BLaER1 treated with 17β-estradiol and CSF1 and Interleukin-3, amounts not matched to agents 10 nM and 100 nM (cell line): Measurements from ENCODE around the gene OR10A3.

Source experiments
- H3K27ac ChIP-seq, 11 experiments: shearing (Covaris generic); formaldehyde crosslinking; 2 replicates each; pipeline ENCODE4 v1.8.1; 2022
- H3K27me3 ChIP-seq, 11 experiments: shearing (Covaris generic); formaldehyde crosslinking; 2 replicates each; pipeline ENCODE4 v1.8.1; 2022
- H3K36me3 ChIP-seq, 11 experiments: shearing (Covaris generic); formaldehyde crosslinking; 2 replicates each; pipeline ENCODE4 v1.8.1; 2022
- H3K4me1 ChIP-seq, 10 experiments: shearing (Covaris generic); formaldehyde crosslinking; 2 replicates each; pipeline ENCODE4 v1.8.1; 2022
- H3K4me2 ChIP-seq, 11 experiments: shearing (Covaris generic); formaldehyde crosslinking; 2 replicates each; pipeline ENCODE4 v1.8.1; 2022
- H3K4me3 ChIP-seq, 10 experiments: shearing (Covaris generic); formaldehyde crosslinking; 2 replicates each; pipeline ENCODE4 v1.8.1; 2022
- H3K9ac ChIP-seq, 11 experiments: shearing (Covaris generic); formaldehyde crosslinking; 2 replicates each; pipeline ENCODE4 v1.8.1; 2022
- H3K9me3 ChIP-seq, 11 experiments: shearing (Covaris generic); formaldehyde crosslinking; replicated peaks in 1 of 11; 2 replicates each; pipeline ENCODE4 v1.8.1; 2022
- H4K20me1 ChIP-seq, 11 experiments: shearing (Covaris generic); formaldehyde crosslinking; 2 replicates each; pipeline ENCODE4 v1.8.1; 2022
- Cebpa-rat ChIP-seq, 11 experiments: shearing (Covaris generic); IDR thresholded peaks; 2 replicates each; pipeline ENCODE4 v1.8.1; 2022

OR10A3 gene

DNA sequence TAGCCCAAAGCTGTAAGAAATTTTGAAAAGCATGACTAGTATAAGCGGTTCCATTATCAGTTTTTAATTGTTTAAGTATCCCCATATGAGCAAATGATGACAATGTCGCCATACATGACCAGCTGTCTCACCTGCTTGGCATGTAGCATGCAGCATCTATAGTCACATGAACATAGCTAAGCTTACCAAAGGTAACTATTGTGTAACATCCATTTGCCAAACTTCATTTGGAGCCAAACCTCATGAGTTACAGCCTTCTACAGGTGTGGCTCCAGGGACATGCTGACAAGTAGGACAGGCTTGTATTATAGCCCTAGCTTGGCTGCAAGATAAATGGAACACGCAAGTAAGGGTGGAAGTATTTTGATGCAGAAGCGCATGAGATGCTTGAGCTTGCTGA lies 40.8 kb downstream of the OR10A3 start:
- Histone ChIP-seq H3K27ac (no peak overlapping the region), H3K4me3 (no peak overlapping the region), H4K20me1 (no peaks in the 10 kb centered on the region), H3K27me3 (no peaks in the 10 kb centered on the region), H3K4me2 (no peak overlapping the region), H3K4me1 (no peaks in the 10 kb centered on the region), H3K36me3 (no peaks in the 10 kb centered on the region), H3K9me3 (peaks cover 21 to 48% (median 35%) of the 10 kb centered on the region in 11 experiments), H3K9ac (no peak overlapping the region)
- 0 out of 22 replicates have a peak, but pooled peaks of 1 of the 11 experiments have one; percentile 31 for TF ChIP-seq Cebpa-rat (IDR thresholded peaks at IDR 0.05)

GRCh38 chr11:7899418-7899817 lies 42.1 kb downstream of the OR10A3 start:
- Histone ChIP-seq H4K20me1 (no peaks in the 10 kb centered on the region), H3K27ac (no peak overlapping the region), H3K4me2 (no peak overlapping the region), H3K36me3 (no peaks in the 10 kb centered on the region), H3K4me1 (peaks cover 0 to under 1% (median 0%) of the 10 kb centered on the region in 10 experiments; a peak in 1 of 20 replicates), H3K4me3 (no peak overlapping the region), H3K9me3 (peaks cover 22 to 60% (median 45%) of the 10 kb centered on the region in 11 experiments), H3K27me3 (no peaks in the 10 kb centered on the region), H3K9ac (no peak overlapping the region)
- TF ChIP-seq Cebpa-rat (IDR thresholded peaks at IDR 0.05), result no peak

- no peak for TF ChIP-seq Cebpa-rat (IDR thresholded peaks at IDR 0.05)
- H3K36me3 ChIP-seq, result no peaks in the 10 kb centered on the region
- H4K20me1 ChIP-seq, result no peaks in the 10 kb centered on the region
- no peak overlapping the region for H3K9ac ChIP-seq
- no peak overlapping the region for H3K4me3 ChIP-seq
- no peak overlapping the region for H3K27ac ChIP-seq
- peaks cover 22 to 60% (median 45%) of the 10 kb centered on the region in 11 experiments for H3K9me3 ChIP-seq
- no peak overlapping the region for H3K4me2 ChIP-seq
- H3K4me1 ChIP-seq, result peaks cover 0 to 7% (median 3%) of the 10 kb centered on the region in 10 experiments; a peak in 12 of 20 replicates
- no peaks in the 10 kb centered on the region for H3K27me3 ChIP-seq
Observed at GRCh38 chr11:7898666-7899283, 42.7 kb downstream of the OR10A3 start.

- Histone ChIP-seq H3K36me3 (no peaks in the 10 kb centered on the region), H3K27ac (no peak overlapping the region), H3K27me3 (no peaks in the 10 kb centered on the region), H3K4me2 (no peak overlapping the region), H3K4me3 (no peak overlapping the region), H3K9me3 (peaks cover 22 to 59% (median 45%) of the 10 kb centered on the region in 11 experiments), H4K20me1 (no peaks in the 10 kb centered on the region), H3K9ac (no peak overlapping the region), H3K4me1 (peaks cover 13 to 32% (median 29%) of the 10 kb centered on the region in 10 experiments)
- no peak for TF ChIP-seq Cebpa-rat (IDR thresholded peaks at IDR 0.05)
Observed at GRCh38 chr11:7896009-7896785, 45.3 kb downstream of the OR10A3 start.

GRCh38 chr11:7894251-7894650 lies 47.3 kb downstream of the OR10A3 start:
- no peak for TF ChIP-seq Cebpa-rat (IDR thresholded peaks at IDR 0.05)
- H3K27ac ChIP-seq, result peak overlapping the region in 5 of 11 experiments; percentile 96 to 100 (median 98); a peak in 9 of 22 replicates

DNA sequence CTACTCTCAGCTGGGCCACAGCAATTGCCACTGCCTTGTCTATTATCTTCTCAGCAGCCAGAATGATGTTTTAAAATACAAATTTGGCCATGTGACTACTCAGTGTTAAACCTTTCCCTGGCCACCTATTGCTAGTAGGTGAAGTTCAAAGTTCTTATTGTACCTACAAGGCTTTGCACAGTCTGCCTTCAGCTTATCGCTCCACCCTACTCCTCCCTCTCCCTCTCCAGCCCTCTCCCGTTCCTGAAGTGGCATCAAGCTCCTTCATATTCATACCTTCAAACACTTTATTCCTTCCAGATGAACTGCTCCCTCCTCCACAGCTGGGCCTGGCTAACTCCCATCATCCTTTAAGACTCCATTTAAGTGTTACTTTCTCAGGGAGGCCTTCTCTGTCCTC lies 47.7 kb downstream of the OR10A3 start:
- H4K20me1 ChIP-seq, result no peaks in the 10 kb centered on the region
- TF ChIP-seq Cebpa-rat (IDR thresholded peaks at IDR 0.05), result no peak
- no peak overlapping the region for H3K4me3 ChIP-seq
- H3K27ac ChIP-seq, result peak overlapping the region in 7 of 11 experiments; percentile 87 to 100 (median 98); a peak in 13 of 22 replicates
- H3K9me3 ChIP-seq, result peaks cover 3 to 35% (median 24%) of the 10 kb centered on the region in 11 experiments
- H3K36me3 ChIP-seq, result no peaks in the 10 kb centered on the region
- peak overlapping the region in 8 of 11 experiments; percentile 75 to 92 (median 89); a peak in 16 of 22 replicates for H3K4me2 ChIP-seq
- H3K9ac ChIP-seq, result peak overlapping the region in 4 of 11 experiments; percentile 87 to 97 (median 90); a peak in 8 of 22 replicates
- H3K27me3 ChIP-seq, result no peaks in the 10 kb centered on the region
- peaks cover 29 to 56% (median 46%) of the 10 kb centered on the region in 10 experiments for H3K4me1 ChIP-seq

More at GRCh38 chr11:7894251-7894650, 47.3 kb downstream of the OR10A3 start:
- H3K4me2 ChIP-seq, result peak overlapping the region in 5 of 11 experiments; percentile 75 to 92 (median 90); a peak in 4 of 22 replicates
- H3K36me3 ChIP-seq, result no peaks in the 10 kb centered on the region
- H3K4me3 ChIP-seq, result no peak overlapping the region
- H3K9me3 ChIP-seq, result peaks cover 8 to 39% (median 28%) of the 10 kb centered on the region in 11 experiments
- H3K27me3 ChIP-seq, result no peaks in the 10 kb centered on the region
- H3K4me1 ChIP-seq, result peaks cover 29 to 51% (median 42%) of the 10 kb centered on the region in 10 experiments
- 0 out of 22 replicates have a peak overlapping the region, but pooled peaks of 1 of the 11 experiments have one; percentile 97 for H3K9ac ChIP-seq
- H4K20me1 ChIP-seq, result no peaks in the 10 kb centered on the region

GRCh38 chr11:7892840-7893254 lies 48.7 kb downstream of the OR10A3 start:
- no peak for TF ChIP-seq Cebpa-rat (IDR thresholded peaks at IDR 0.05)
- no peaks in the 10 kb centered on the region for H3K27me3 ChIP-seq
- peak overlapping the region; percentile 46 to 92 (median 77); a peak in 21 of 22 replicates for H3K4me2 ChIP-seq
- H3K4me3 ChIP-seq, result peak overlapping the region in 1 of 10 experiments; percentile 1; a peak in 1 of 20 replicates
- peak overlapping the region in 8 of 11 experiments; percentile 49 to 97 (median 84); a peak in 16 of 22 replicates for H3K9ac ChIP-seq
- peak overlapping the region in 9 of 11 experiments; percentile 66 to 100 (median 96); a peak in 19 of 22 replicates for H3K27ac ChIP-seq
- peaks cover 0 to 26% (median 19%) of the 10 kb centered on the region in 11 experiments; a peak in 17 of 22 replicates for H3K9me3 ChIP-seq
- H4K20me1 ChIP-seq, result no peaks in the 10 kb centered on the region
- no peaks in the 10 kb centered on the region for H3K36me3 ChIP-seq
- H3K4me1 ChIP-seq, result peaks cover 29 to 65% (median 54%) of the 10 kb centered on the region in 10 experiments

DNA sequence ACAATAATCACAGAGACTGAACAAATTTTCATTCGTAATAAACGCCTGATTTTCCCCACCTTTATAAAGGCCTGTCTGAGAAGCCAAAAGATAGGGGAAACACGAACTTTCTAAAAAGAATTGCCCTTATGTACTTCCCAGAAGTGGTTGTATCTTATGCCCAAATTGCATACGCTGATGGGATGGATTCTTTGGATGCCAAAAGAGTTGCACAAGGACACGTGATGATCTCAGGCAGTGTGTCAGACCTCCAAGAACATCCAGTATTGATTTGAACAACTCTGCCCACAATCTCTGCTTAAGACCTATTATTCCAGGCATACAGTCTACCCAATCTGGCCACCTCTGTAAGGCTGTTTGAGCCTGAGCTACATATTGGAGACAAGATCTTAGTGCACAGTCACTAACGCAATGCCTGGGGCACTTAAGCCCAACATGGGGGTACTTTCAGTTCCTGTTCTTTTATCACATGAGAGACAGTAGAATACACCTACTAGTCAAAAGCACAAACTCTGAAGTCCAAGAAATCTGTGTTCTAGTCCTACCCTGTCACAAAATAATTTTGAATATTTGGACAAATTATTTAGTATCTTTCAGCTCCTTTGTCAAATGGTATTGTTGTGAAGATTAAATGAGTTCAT lies 49.3 kb downstream of the OR10A3 start:
- Histone ChIP-seq H3K4me3 (0 out of 20 replicates have a peak overlapping the region, but pooled peaks of 1 of the 10 experiments have one; percentile 2), H3K9ac (peak overlapping the region in 8 of 11 experiments; percentile 49 to 97 (median 84); a peak in 16 of 22 replicates), H3K4me1 (peaks cover 29 to 72% (median 60%) of the 10 kb centered on the region in 10 experiments), H3K9me3 (peaks cover 0 to 21% (median 19%) of the 10 kb centered on the region in 11 experiments; a peak in 17 of 22 replicates), H3K4me2 (peak overlapping the region; percentile 46 to 92 (median 77)), H3K36me3 (no peaks in the 10 kb centered on the region), H3K27me3 (no peaks in the 10 kb centered on the region), H3K27ac (peak overlapping the region in 9 of 11 experiments; percentile 66 to 100 (median 96); a peak in 18 of 22 replicates), H4K20me1 (no peaks in the 10 kb centered on the region)
- no peak for TF ChIP-seq Cebpa-rat (IDR thresholded peaks at IDR 0.05)
